Measurements from ENCODE around the gene CRNKL1. TPM values are rescaled to one million over a fixed set of nuclear protein-coding genes. Genes with fewer than 3 reads are reported as not detected.
A peak's percentile ranks its signal among the peaks of the same experiment; 100 is the strongest.

Gene CRNKL1
- total RNA-seq, 2 experiments from 2014 or later: 21.1 to 23.3 TPM

GRCh38 chr20:20031790-20032189 lies 20.5 kb downstream of the CRNKL1 start:
- H3K9me3 Mint-ChIP-seq: no peaks in the 10 kb centered on the region
- H3K27me3 Mint-ChIP-seq: no peaks in the 10 kb centered on the region
- intact Hi-C loops (cut with micrococcal nuclease): no loop called here
- no peak overlapping the region for H3K4me3 Mint-ChIP-seq
- ChIA-PET CTCF (no interaction called here), POLR2A (interaction anchor here (1.4 to 2.7 kb wide), 3 partner anchors 12 to 21 kb away, joined by 4 to 10 read pairs (median 5); partner anchors contain the start of genes CFAP61, CRNKL1 and NAA20)
- H3K4me1 Mint-ChIP-seq (ENCODE audit: low read depth): peaks cover 5% of the 10 kb centered on the region
- no peak for TF ChIP-seq CTCF (IDR thresholded peaks at IDR 0.05)
- ATAC-seq (no peak), DNase-seq (no peak)
- H3K36me3 Mint-ChIP-seq (ENCODE audit: low read depth): peaks cover 39% of the 10 kb centered on the region
- no peak overlapping the region for H3K27ac Mint-ChIP-seq

- Mint-ChIP-seq H3K4me3 (no peak overlapping the region), H3K27ac (no peak overlapping the region), H3K36me3 (ENCODE audit: low read depth) (peaks cover 50% of the 10 kb centered on the region), H3K9me3 (no peaks in the 10 kb centered on the region), H3K27me3 (no peaks in the 10 kb centered on the region), H3K4me1 (ENCODE audit: low read depth) (peaks cover 27% of the 10 kb centered on the region)
- CTCF ChIA-PET: interaction anchor here (0.9 to 2.4 kb wide), 4 partner anchors 10 to 19 kb away, joined by 3 to 11 read pairs (median 3); partner anchors contain the start of gene NAA20
- TF ChIP-seq CTCF (IDR thresholded peaks at IDR 0.05): no peak
- POLR2A ChIA-PET: interaction anchor here (1.0 to 1.2 kb wide), 2 partner anchors 10 to 16 kb away, joined by 3 to 4 read pairs; partner anchors contain the start of gene NAA20
- ATAC-seq (no peak), DNase-seq (no peak)
- intact Hi-C loops (cut with micrococcal nuclease): no loop called here
These were observed 25.0 kb downstream of the CRNKL1 start for GRCh38 chr20:20027284-20027683.

- intact Hi-C loops (cut with micrococcal nuclease): no loop called here
- POLR2A ChIA-PET: interaction anchor here (1.4 kb wide), 1 partner anchor 28 kb away, joined by 3 read pairs; the partner anchor contains the start of gene CFAP61
- DNase-seq (no peak), ATAC-seq (no peak)
- H3K27ac Mint-ChIP-seq: peak overlapping the region; percentile 39
- H3K27me3 Mint-ChIP-seq: no peaks in the 10 kb centered on the region
- CTCF ChIA-PET: no interaction called here
- H3K36me3 Mint-ChIP-seq (ENCODE audit: low read depth): peaks cover 52% of the 10 kb centered on the region
- H3K4me1 Mint-ChIP-seq (ENCODE audit: low read depth): peaks cover 44% of the 10 kb centered on the region
- no peak for TF ChIP-seq CTCF (IDR thresholded peaks at IDR 0.05)
- H3K9me3 Mint-ChIP-seq: no peaks in the 10 kb centered on the region
- no peak overlapping the region for H3K4me3 Mint-ChIP-seq
These were observed 27.3 kb downstream of the CRNKL1 start for GRCh38 chr20:20024942-20025341.

GRCh38 chr20:20023395-20023794 lies 28.9 kb downstream of the CRNKL1 start:
- Mint-ChIP-seq H3K9me3 (no peaks in the 10 kb centered on the region), H3K36me3 (ENCODE audit: low read depth) (peaks cover 55% of the 10 kb centered on the region), H3K4me1 (ENCODE audit: low read depth) (peaks cover 58% of the 10 kb centered on the region), H3K4me3 (no peak overlapping the region), H3K27ac (no peak overlapping the region), H3K27me3 (no peaks in the 10 kb centered on the region)
- ATAC-seq (no peak), DNase-seq (no peak)
- ChIA-PET CTCF (no interaction called here), POLR2A (no interaction called here)
- TF ChIP-seq CTCF (IDR thresholded peaks at IDR 0.05): no peak
- intact Hi-C loops (cut with micrococcal nuclease): no loop called here

GRCh38 chr20:20022498-20022897 lies 29.8 kb downstream of the CRNKL1 start:
- no peak for DNase-seq
- ATAC-seq: peak; percentile 50
- Mint-ChIP-seq H3K36me3 (ENCODE audit: low read depth) (peaks cover 58% of the 10 kb centered on the region), H3K27ac (peak overlapping the region; percentile 76), H3K4me3 (no peak overlapping the region), H3K27me3 (no peaks in the 10 kb centered on the region), H3K4me1 (ENCODE audit: low read depth) (peaks cover 62% of the 10 kb centered on the region), H3K9me3 (no peaks in the 10 kb centered on the region)
- ChIA-PET CTCF (interaction anchor here (1.0 kb wide), 1 partner anchor 30 kb away, joined by 4 read pairs; the partner anchor contains the start of genes CFAP61 and CRNKL1), POLR2A (interaction anchor here (1.0 kb wide), 1 partner anchor 30 kb away, joined by 3 read pairs; the partner anchor contains the start of genes CFAP61 and CRNKL1)
- intact Hi-C loops (cut with micrococcal nuclease): no loop called here
- TF ChIP-seq CTCF (IDR thresholded peaks at IDR 0.05): no peak
